Measurements from ENCODE around the gene ZSWIM8.
A peak's percentile ranks its signal among the peaks of the same experiment; 100 is the strongest.

ZSWIM8 gene

GRCh38 chr10:73843261-73843660 lies 57.9 kb downstream of the ZSWIM8 start:
- DNase-seq, result no peak

- no peak for DNase-seq
Observed at GRCh38 chr10:73847031-73847430, 61.6 kb downstream of the ZSWIM8 start.

- peak; percentile 97 for DNase-seq
Observed at GRCh38 chr10:73848821-73849489, 63.5 kb downstream of the ZSWIM8 start.

- DNase-seq, result no peak
Observed at GRCh38 chr10:73850211-73850610, 64.8 kb downstream of the ZSWIM8 start.

GRCh38 chr10:73850863-73851461 lies 65.6 kb downstream of the ZSWIM8 start:
- DNase-seq, result no peak
